Frontal cortex (tissue), 4 donors: ENCODE data around the gene CEACAM19. TPM values are rescaled to one million over a fixed set of nuclear protein-coding genes. Genes with fewer than 3 reads are reported as not detected.
A peak's percentile ranks its signal among the peaks of the same experiment; 100 is the strongest.
"Not testable (repeated sequence)": the region's sequence is repeated elsewhere in the genome, so short reads cannot be mapped to it uniquely, and the experiment has no call there.

Experiments
- DNase-seq, 2 donors: peaks; one replicate each; pipeline ENCODE4 v3.0.0; 2012; ENCODE audit warnings: low spot score in 2 of 2
- FAIRE-seq: peaks from 2 replicates; lab custom pipeline; 2012; peaks lifted over from hg19 to GRCh38; lab: Jason Lieb, UNC
- total RNA-seq: library from RNA; depleted of rRNA; stranded (reverse); fragments of >200 nt; gene quantifications from one replicate; pipeline ENCODE4 v1.2.3, GENCODE V29; 2014
- donor health status: control.
- donor health status: control.
- donor health status: control.

The CEACAM19 gene
- 0.82 TPM for total RNA-seq

DNA sequence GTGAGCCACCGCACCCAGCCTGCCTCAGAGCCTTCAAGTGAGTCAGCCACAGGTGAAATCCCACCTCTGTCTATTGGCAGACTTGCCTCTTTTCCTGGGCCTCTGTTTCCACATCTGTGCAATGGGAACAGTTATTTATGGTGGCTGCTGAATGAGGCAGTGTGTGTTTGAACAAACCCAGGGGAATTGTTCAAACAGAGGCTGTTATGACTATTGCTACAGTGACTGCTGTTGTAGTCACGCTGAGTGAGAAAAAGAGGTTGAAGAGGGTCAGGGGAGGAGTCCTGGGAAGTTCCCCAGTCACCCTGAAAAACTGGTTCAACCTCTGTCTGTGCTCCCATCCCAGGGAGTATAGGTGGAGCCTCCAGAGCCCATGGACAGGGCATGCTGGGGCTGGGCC is at the start of gene CEACAM19:
CEACAM19 (plus strand) TSS at position 83 of the 400 bp plus-strand sequence. CDS start 450 bp downstream, outside the sequence.
- no peak for DNase-seq
- no peak for FAIRE-seq

DNA sequence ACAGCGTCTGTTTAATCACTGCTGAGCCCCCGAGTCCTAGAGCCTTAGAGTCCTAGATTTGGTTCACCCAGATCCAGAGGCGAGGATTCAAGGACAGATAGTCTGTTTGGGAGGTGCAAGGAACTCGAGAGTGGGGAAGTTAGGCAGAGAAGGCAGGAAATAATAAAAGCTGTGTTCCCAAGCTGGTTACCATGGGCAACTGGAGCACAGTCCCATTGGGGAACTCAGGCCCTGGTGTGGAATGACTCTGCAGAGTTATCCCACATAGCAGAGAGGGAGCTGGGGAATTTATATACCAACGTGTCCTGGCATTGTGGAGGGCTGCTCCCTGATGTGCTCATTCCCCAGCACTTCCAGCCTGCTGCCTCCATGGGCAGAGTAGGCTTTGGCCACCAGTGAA is 48.2 kb upstream of the CEACAM19 start:
- DNase-seq, result no peak
- FAIRE-seq, result no peak

DNA sequence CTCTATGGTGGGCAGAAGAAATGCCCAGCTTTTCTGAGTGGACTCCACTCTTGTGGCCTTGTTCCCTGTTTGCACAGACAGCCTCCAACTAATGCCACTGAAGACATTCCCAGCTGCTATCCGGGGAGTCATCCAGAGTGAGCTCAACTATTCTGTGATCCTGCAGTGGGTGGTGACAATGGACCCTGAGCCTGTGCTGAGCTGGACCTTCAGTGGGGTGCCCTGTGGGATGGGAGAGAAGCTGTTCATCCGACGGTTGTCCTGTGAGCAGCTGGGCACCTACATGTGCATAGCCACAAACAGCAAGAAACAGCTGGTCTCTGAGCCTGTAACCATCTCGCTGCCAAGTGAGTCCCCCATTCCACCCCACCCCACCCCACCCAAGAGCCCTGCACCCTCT is 47.7 kb upstream of the CEACAM19 start:
- DNase-seq, result no peak
- FAIRE-seq, result no peak

GRCh38 chr19:44624840-44625354 is 46.4 kb upstream of the CEACAM19 start:
- DNase-seq (no peak), FAIRE-seq (no peak)

DNA sequence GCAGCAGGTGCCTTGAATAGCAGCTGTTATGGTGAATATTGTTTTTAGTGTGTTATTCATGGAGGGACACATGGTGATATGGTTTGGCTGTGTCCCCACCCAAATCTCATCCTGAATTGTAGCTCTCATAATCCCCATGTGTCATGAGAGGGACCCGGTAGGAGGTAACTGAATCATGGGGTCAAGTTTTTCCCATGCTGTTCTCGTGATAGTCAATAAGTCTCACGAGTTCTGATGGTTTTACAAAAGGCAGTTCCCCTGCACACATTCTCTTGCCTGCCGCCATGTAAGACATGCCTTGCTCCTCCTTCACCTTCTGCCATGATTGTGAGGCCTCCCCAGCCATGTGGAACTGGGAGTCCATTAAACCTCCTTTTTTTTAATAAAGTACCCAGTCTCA is 45.6 kb upstream of the CEACAM19 start:
- not testable (repeated sequence) for DNase-seq, FAIRE-seq

GRCh38 chr19:44626048-44626624 is 45.1 kb upstream of the CEACAM19 start:
- DNase-seq (no peak), FAIRE-seq (no peak)

DNA sequence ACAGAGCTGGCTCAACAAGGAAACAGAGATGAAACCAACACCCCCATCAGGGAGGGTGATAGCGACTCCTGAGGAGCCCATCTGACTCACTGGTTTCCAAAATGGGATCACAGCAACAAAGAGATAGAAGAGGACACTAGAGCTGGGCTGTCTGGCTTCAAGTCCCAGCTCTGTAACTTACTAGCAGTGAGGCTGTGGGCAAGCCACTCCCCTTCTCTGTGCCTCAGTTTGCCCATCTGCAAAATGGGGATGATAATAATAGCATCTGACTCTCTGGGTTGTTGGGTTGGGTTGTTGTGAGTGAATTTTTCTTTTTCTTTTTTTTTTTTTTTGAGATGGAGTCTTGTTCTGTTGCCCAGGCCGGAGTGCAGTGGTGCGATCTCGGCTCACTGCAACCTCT is 43.7 kb upstream of the CEACAM19 start:
- no peak for DNase-seq
- no peak for FAIRE-seq

- DNase-seq, result no peak
- FAIRE-seq, result no peak
Measured at GRCh38 chr19:44628793-44629192, 42.5 kb upstream of the CEACAM19 start.

DNA sequence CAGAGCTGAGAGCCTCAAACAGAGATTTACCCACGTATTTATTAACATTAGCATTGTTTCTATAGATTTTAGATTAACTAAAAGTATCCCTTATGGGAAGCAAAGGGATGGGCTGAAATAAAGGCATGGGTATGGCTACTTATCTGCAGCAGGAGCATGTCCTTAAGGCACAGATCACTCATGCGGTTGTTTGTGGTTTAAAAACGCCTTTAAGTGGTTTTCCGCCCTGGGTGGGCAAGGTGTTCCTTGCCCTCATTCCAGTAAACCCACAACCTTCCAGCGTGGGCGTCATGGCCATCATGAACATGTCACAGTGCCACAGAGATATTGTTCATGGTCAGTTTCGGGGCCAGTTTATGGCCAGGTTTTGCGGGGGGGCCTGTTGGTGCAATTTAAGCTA is 39.7 kb upstream of the CEACAM19 start:
- not testable (repeated sequence) for FAIRE-seq, DNase-seq

DNA sequence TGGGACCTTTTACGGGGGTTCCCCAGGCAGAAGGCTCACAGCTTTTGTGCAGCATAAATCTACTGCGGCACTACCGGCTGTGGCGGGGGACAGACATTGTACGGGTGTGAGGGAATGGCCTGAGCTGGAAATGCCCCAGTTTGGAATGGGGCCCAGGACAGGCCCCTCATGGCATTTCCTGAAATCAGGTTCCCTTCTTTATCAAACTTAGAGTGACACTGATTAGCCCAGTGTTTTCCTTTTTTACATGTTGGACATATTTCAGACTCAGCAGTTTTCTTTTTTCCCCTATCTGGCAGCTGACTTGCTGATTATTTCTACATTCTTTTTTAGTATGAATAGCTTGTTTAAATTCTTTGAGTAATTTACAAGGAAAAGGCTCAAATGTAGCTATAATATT is 37.2 kb upstream of the CEACAM19 start:
- not testable (repeated sequence) for FAIRE-seq, DNase-seq

DNA sequence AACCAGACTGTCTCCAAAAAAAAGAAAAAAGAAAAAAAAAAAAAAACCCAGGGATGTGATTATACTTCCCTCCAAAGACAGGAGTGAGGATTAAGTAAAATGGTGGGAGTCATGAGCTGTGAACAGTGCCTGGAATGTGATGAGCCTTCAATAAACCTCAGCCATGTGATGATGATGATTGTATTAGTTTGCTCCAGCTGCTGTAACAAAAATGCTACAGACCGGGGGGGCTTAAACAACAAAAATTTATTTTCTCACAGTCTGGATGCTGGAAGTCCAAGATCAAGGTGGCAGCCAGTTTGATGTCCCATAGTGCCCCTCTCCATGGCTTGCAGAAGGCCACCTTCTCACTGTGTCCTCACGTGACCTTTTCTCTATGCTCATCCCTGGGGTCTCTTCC is 36.5 kb upstream of the CEACAM19 start:
- no peak for FAIRE-seq
- no peak for DNase-seq

DNA sequence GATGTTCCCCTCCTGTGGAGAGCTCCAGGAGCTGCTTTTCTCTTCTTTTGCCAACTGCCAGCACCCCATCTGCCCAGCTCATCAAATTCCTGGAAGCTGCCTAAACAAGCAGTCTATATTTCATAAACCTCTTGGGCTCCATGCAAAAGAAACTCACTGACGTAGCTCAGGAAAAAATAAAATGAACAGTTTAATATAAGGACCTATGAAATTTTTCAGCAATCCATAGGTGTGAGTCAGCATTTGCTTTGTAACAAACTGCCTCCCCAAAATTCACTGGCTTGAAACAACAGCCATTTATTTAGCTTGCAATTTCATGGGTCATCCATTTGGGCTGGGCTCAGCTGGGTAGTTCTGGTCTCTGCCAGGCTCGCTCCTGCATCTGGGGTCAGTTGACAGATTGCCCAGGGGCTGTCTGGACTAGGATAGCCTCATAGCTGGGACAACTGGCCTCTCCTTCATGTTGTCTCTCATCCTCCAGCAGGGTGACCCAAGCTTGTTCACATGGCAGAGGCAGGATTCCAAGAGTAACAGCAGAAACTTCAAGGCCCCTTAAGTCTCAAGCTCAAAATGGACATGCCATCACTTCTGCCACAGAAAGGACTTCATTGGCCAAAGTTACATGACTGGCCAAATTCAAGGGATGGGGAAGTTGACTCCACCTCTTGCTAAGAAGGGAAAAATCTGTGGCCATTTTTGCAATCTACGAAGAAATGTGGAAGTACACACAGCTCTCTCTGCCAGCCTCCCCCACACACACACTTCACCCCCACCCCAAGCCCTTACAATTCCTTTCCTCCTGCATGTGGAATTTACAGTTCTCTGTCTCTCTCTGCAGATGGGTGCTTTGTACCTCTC is 35.5 kb upstream of the CEACAM19 start:
- no peak for FAIRE-seq
- DNase-seq, result no peak

GRCh38 chr19:44636439-44637389 is 34.6 kb upstream of the CEACAM19 start:
- DNase-seq, result no peak
- FAIRE-seq, result no peak

- DNase-seq (no peak), FAIRE-seq (no peak)
Measured at GRCh38 chr19:44637390-44637764, 33.9 kb upstream of the CEACAM19 start.

GRCh38 chr19:44640518-44640917 is 30.8 kb upstream of the CEACAM19 start:
- DNase-seq (no peak), FAIRE-seq (no peak)

DNA sequence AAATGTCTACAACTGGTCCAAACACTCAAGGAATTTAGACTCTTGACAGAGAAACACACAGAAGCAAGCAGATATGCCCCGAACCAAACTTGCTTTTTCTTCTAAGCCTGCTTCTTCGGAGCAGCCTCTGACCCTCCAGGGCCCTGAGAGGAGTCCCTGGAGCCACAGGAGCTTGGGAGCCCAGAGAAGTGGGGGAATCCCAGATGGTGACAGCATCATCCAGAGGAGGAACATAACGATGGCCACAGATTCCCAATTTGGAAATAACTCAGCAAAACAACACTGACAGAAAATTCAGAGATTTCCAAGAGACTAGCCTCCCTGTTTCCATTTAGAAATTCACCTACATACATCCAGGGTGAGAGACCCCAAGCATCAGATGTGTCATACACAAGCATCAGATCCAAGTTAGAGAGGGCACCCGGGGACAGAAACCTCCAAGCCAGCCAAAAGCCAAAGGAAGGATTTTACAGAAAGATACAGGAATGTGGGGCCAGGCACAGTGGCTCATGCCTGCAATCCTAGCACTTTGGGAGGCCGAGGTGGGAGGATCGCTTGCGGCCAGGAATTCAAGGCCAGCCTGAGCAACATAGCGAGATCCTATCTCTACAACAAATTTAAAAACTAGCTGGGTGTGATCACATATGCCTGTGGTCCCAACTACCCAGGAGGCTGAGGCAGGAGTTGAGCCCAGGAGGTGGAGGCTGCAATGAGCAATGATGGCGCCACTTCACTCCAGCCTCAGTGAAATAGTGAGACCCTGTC is 29.6 kb upstream of the CEACAM19 start:
- DNase-seq (no peak), FAIRE-seq (no peak)

DNA sequence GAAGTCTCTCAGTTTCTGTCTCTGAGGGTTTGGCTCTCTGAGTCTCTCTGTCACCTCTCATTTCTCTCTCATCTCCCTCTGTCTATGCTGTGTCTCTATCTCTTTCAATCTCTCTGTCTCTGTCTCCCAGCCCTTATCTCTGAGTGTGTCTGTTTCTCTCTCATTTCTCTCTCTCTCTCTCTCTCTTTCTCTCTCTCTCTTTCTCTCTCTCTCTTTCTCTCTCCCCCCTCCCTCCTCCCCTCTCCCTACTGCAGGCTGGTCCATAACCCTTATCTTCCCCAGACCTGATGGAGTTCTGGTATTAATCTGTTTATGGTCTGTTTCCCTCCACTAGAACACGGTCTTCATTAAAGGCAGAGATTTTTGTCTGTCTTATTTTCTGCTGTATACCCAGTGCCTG is 28.9 kb upstream of the CEACAM19 start:
- FAIRE-seq (no peak), DNase-seq (no peak)

GRCh38 chr19:44643605-44644401 is 27.5 kb upstream of the CEACAM19 start, which contains the start of gene PVR:
Gene PVR, plus strand, starts transcription at chr19:44643910. Its CDS starts 187 bp downstream, at chr19:44644097.
- FAIRE-seq (no peak), DNase-seq (peak; percentile 83 to 89)
